ENCODE measurements around the gene GALNT6.

The GALNT6 gene

DNA sequence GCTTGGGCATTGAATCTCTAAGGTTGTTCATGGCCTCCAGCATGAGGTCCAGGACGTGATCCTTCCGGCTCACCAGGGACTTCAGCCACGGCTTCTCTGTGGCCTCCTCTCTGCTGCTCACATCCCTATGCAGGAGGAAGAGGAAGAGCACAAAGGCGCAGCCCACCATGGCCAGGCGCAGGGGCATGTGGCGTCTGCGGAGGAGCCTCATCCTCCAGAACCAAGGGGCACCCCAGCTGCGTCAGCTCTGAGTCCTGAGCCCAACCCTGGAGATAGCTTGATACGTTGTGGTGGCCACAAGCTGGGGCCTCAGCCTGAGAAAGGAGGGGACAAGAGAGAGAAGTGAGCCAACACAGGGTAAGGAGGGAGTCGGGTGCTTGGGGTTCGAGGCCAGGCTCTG, 11.6 kb downstream of the GALNT6 start:
- H3K27ac ChIP-seq (ENCODE audit: low read length), result no peak overlapping the region
- H3K36me3 ChIP-seq (ENCODE audit: control insufficient read depth in 2 of 2, insufficient read depth in 2 of 2, low read length in 2 of 2), result no peaks in the 10 kb centered on the region
- no peak overlapping the region for H3K9ac ChIP-seq (ENCODE audit: low read length in 2 of 2)
- no peaks in the 10 kb centered on the region for H3K27me3 ChIP-seq (ENCODE audit: control insufficient read depth in 1 of 2, insufficient read depth in 2 of 2, low read length in 2 of 2)
- peaks cover 5% of the 10 kb centered on the region for H3K4me1 ChIP-seq (ENCODE audit: control insufficient read depth, insufficient read depth, low read length)
- H3K9me3 ChIP-seq (ENCODE audit: control insufficient read depth in 2 of 2, low read length in 2 of 2), result no peaks in the 10 kb centered on the region
- H3K4me3 ChIP-seq (ENCODE audit: low read length in 2 of 2), result no peak overlapping the region

DNA sequence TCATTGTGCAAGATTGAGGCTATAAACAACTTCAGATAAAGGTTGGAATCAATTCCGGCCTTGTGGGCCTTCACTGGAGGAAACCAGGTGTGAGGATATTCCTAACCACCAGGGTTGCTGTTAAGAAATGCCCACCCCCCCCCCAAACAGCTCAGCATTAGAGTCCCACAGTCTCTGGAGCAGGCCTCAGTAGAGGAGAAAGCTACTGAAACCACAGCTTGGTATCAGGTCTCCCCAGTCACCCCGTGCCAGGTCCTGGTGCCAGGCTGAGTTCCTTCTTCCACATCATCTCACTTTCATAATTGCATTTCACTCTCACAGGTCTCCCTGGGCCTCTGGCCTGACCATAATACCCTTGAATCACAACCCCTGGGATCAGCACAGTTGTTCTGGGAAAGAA, 12.5 kb downstream of the GALNT6 start:
- Histone ChIP-seq H3K27me3 (ENCODE audit: control insufficient read depth in 1 of 2, insufficient read depth in 2 of 2, low read length in 2 of 2) (no peaks in the 10 kb centered on the region), H3K36me3 (ENCODE audit: control insufficient read depth in 2 of 2, insufficient read depth in 2 of 2, low read length in 2 of 2) (no peaks in the 10 kb centered on the region), H3K4me1 (ENCODE audit: control insufficient read depth, insufficient read depth, low read length) (peaks cover 5% of the 10 kb centered on the region), H3K9ac (ENCODE audit: low read length in 2 of 2) (no peak overlapping the region), H3K9me3 (ENCODE audit: control insufficient read depth in 2 of 2, low read length in 2 of 2) (no peaks in the 10 kb centered on the region), H3K4me3 (ENCODE audit: low read length in 2 of 2) (no peak overlapping the region), H3K27ac (ENCODE audit: low read length) (no peak overlapping the region)

DNA sequence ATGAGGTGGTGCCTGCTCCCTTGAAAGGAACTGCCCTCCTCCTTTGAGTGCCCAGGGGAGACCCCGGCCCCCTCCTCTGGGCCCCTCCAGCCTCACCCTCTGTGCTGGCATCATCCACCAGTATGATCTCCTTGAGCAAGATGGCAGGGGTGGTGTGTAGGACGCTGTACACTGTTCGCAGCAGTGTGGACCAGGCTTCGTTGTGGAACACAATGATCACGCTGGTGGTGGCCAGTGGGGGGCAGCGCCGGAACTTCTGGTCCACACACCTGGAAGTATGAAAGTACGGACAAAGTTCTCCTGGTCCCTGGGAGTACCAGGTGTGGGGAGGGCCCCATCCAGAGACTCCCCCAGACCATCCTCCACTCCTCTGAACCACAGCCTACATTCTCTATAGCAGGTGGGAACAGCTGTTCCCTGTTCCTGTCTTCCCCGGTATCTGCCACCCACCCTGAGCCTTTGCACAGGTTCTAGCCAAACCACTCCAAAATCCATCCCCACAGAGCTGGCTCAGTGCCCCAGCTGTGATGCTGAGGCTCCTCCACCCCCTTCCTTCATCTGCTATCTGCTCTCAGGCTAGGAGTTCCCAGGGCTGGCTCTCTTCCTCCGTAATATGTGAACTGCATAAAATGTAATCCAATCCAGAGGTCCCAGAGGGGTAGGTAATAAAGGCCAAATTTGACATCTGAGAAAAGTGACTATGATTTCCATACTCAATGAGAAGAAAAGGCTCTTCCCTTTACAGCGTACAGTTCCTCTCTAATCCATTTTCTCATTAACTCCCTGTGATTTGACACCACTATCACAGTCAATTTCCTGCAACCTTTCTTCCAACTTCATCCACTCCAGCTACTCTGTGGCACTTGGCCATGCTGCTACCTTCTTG, 13.9 kb downstream of the GALNT6 start:
- Histone ChIP-seq H3K36me3 (ENCODE audit: control insufficient read depth in 2 of 2, insufficient read depth in 2 of 2, low read length in 2 of 2) (no peaks in the 10 kb centered on the region), H3K4me1 (ENCODE audit: control insufficient read depth, insufficient read depth, low read length) (peaks cover 5% of the 10 kb centered on the region), H3K4me3 (ENCODE audit: low read length in 2 of 2) (no peak overlapping the region), H3K27ac (ENCODE audit: low read length) (no peak overlapping the region), H3K9ac (ENCODE audit: low read length in 2 of 2) (no peak overlapping the region), H3K27me3 (ENCODE audit: control insufficient read depth in 1 of 2, insufficient read depth in 2 of 2, low read length in 2 of 2) (no peaks in the 10 kb centered on the region), H3K9me3 (ENCODE audit: control insufficient read depth in 2 of 2, low read length in 2 of 2) (no peaks in the 10 kb centered on the region)

DNA sequence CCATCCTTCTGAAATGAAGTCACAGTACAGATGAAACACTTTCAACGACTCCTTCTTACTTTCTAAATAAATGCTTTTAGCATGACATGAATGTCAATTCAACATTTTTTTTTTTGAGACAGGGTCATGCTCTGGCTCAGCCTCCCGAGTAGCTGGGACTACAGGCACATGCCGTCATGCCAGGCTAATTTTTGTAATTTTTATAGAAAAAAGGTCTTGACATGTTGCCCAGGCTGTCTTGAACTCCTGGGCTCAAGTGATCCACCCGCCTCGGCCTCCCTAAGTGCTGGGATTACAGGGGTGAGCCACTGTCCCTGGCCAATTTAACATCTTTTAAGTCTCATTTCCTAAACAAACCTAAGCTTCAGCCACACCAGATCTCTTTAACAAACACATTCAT, 16.4 kb downstream of the GALNT6 start:
- Histone ChIP-seq H3K9me3 (ENCODE audit: control insufficient read depth in 2 of 2, low read length in 2 of 2) (no peaks in the 10 kb centered on the region), H3K36me3 (ENCODE audit: control insufficient read depth in 2 of 2, insufficient read depth in 2 of 2, low read length in 2 of 2) (no peaks in the 10 kb centered on the region), H3K27ac (ENCODE audit: low read length) (no peak overlapping the region)

DNA sequence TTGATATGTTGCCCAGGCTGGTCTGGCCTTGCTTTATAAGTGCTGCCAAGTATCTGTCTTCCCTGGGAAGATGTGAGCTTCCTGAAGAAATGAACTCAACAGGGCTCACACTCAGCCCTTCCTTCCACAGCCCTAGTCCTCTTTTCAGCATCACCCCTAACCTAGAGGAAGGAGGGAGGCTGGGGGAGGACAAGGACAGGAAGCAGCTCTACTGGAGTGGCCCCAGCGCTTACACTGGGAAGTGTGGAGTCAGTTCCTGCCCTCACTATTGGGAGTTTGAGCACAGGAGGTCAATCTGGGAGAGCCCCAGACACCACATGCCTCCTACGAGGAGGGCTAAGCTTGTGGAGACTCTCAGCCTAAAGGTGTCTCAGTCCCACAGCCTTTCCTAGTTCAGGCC, 16.8 kb downstream of the GALNT6 start:
- Histone ChIP-seq H3K9me3 (ENCODE audit: control insufficient read depth in 2 of 2, low read length in 2 of 2) (no peaks in the 10 kb centered on the region), H3K36me3 (ENCODE audit: control insufficient read depth in 2 of 2, insufficient read depth in 2 of 2, low read length in 2 of 2) (no peaks in the 10 kb centered on the region), H3K4me3 (ENCODE audit: low read length in 2 of 2) (no peak overlapping the region), H3K27me3 (ENCODE audit: control insufficient read depth in 1 of 2, insufficient read depth in 2 of 2, low read length in 2 of 2) (no peaks in the 10 kb centered on the region), H3K9ac (ENCODE audit: low read length in 2 of 2) (no peak overlapping the region), H3K4me1 (ENCODE audit: control insufficient read depth, insufficient read depth, low read length) (peaks cover 4% of the 10 kb centered on the region), H3K27ac (ENCODE audit: low read length) (no peak overlapping the region)

More for the DNA sequence above, 16.4 kb downstream of the GALNT6 start:
- H3K4me1 ChIP-seq (ENCODE audit: control insufficient read depth, insufficient read depth, low read length), result peaks cover 4% of the 10 kb centered on the region
- no peak overlapping the region for H3K4me3 ChIP-seq (ENCODE audit: low read length in 2 of 2)
- H3K27me3 ChIP-seq (ENCODE audit: control insufficient read depth in 1 of 2, insufficient read depth in 2 of 2, low read length in 2 of 2), result no peaks in the 10 kb centered on the region
- no peak overlapping the region for H3K9ac ChIP-seq (ENCODE audit: low read length in 2 of 2)

DNA sequence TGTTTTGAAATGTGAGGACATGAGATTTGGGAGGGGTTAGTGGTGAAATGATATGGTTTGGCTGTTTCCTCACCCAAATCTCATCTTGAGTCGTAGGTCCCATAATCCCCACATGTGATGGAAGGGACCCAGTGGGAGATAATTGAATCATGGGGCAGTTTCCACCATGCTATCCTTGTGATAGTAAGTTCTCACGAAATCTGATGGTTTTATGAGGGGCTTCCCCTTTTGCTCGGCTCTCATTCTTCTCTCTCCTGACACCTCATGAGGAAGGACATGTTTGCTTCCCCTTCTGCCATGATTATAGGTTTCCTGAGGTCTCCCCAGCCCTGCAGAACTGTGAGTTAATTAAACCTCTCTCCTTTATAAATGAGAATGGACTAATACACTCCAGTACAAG, 18.0 kb downstream of the GALNT6 start:
- Histone ChIP-seq H3K4me3 (ENCODE audit: low read length in 2 of 2) (no peak overlapping the region), H3K9ac (ENCODE audit: low read length in 2 of 2) (no peak overlapping the region), H3K4me1 (ENCODE audit: control insufficient read depth, insufficient read depth, low read length) (peaks cover 4% of the 10 kb centered on the region), H3K27me3 (ENCODE audit: control insufficient read depth in 1 of 2, insufficient read depth in 2 of 2, low read length in 2 of 2) (no peaks in the 10 kb centered on the region), H3K9me3 (ENCODE audit: control insufficient read depth in 2 of 2, low read length in 2 of 2) (no peaks in the 10 kb centered on the region), H3K36me3 (ENCODE audit: control insufficient read depth in 2 of 2, insufficient read depth in 2 of 2, low read length in 2 of 2) (no peaks in the 10 kb centered on the region), H3K27ac (ENCODE audit: low read length) (no peak overlapping the region)

DNA sequence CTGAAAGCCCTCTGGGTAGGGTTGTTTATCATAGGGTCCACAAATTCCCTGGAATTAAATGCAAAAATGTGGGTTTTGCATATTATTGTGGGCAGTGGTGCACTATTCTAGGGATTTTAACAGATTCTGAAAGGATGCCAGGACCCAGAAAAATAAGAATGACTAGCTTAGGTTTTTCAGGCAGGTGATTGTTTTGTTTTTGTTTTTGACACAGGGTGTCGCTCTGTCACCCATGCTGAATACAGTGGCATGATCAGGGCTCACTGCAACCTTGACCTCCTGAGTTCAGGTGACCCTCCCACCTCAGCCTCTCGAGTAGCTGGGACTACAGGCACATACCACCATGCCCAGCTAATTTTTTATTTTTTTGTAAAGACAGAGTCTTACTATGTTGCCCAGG, 19.2 kb downstream of the GALNT6 start:
- Histone ChIP-seq H3K36me3 (ENCODE audit: control insufficient read depth in 2 of 2, insufficient read depth in 2 of 2, low read length in 2 of 2) (no peaks in the 10 kb centered on the region), H3K4me1 (ENCODE audit: control insufficient read depth, insufficient read depth, low read length) (peaks cover 4% of the 10 kb centered on the region), H3K27ac (ENCODE audit: low read length) (no peak overlapping the region), H3K9ac (ENCODE audit: low read length in 2 of 2) (peak overlapping the region in 1 of 2 donors; percentile 1), H3K27me3 (ENCODE audit: control insufficient read depth in 1 of 2, insufficient read depth in 2 of 2, low read length in 2 of 2) (no peaks in the 10 kb centered on the region), H3K4me3 (ENCODE audit: low read length in 2 of 2) (no peak overlapping the region), H3K9me3 (ENCODE audit: control insufficient read depth in 2 of 2, low read length in 2 of 2) (no peaks in the 10 kb centered on the region)

DNA sequence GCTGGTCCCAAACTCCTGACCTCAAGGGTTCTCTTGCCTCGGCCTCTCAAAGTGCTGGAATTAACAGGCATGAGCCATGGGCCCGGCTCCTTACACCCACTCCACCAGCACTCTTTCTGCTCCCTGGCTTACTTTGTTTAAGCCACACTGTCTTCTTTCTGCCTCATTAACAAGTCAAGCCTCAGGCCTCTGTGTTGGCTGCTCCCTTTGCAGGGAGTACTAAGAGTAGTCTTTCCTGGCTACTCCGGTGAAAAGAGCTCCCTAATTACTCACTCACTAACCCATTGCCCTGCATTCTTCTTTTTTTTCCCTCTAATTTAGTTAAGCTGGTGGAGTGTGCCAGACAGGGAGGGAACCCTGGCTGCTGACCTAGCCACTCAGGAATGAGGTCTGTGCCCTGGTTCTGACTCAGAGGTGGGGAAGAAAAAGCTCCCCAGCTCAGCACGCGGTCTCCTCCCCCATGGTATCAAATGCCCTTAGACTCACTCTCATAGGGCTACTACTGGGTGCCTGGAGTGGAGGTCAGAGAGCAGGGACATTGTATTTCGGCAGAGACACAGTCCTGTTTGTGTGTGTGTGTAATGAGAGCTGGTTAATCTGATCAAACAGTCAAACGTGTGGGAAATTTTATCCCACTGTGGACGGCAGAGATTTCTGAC, 19.8 kb downstream of the GALNT6 start:
- Histone ChIP-seq H3K4me1 (ENCODE audit: control insufficient read depth, insufficient read depth, low read length) (peaks cover 4% of the 10 kb centered on the region), H3K4me3 (ENCODE audit: low read length in 2 of 2) (peak overlapping the region in 1 of 2 donors; percentile 44), H3K27me3 (ENCODE audit: control insufficient read depth in 1 of 2, insufficient read depth in 2 of 2, low read length in 2 of 2) (no peaks in the 10 kb centered on the region), H3K27ac (ENCODE audit: low read length) (no peak overlapping the region), H3K36me3 (ENCODE audit: control insufficient read depth in 2 of 2, insufficient read depth in 2 of 2, low read length in 2 of 2) (no peaks in the 10 kb centered on the region), H3K9me3 (ENCODE audit: control insufficient read depth in 2 of 2, low read length in 2 of 2) (no peaks in the 10 kb centered on the region), H3K9ac (ENCODE audit: low read length in 2 of 2) (peak overlapping the region in 1 of 2 donors; percentile 1)

DNA sequence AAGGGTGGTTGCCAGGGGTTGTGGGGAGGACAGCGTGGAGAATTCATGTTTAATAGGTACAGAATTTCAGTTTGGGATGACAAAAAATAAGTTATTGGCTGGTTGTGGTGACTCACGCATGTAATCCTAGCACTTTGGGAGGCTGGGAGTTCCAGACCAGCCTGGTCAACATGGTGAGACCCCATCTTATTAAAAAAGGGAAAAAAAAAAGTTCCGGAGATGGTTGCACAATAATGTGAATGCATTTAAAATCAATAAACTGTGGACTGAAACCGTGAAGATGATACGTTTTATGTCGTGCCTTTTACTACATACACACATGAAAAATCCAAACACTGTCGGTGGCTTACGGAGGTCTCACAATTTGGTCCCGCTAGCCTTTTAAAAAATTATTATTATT, 20.5 kb downstream of the GALNT6 start:
- H3K4me3 ChIP-seq (ENCODE audit: low read length in 2 of 2), result no peak overlapping the region
- no peak overlapping the region for H3K27ac ChIP-seq (ENCODE audit: low read length)
- peaks cover 4% of the 10 kb centered on the region for H3K4me1 ChIP-seq (ENCODE audit: control insufficient read depth, insufficient read depth, low read length)
- no peaks in the 10 kb centered on the region for H3K36me3 ChIP-seq (ENCODE audit: control insufficient read depth in 2 of 2, insufficient read depth in 2 of 2, low read length in 2 of 2)
- no peaks in the 10 kb centered on the region for H3K9me3 ChIP-seq (ENCODE audit: control insufficient read depth in 2 of 2, low read length in 2 of 2)
- H3K27me3 ChIP-seq (ENCODE audit: control insufficient read depth in 1 of 2, insufficient read depth in 2 of 2, low read length in 2 of 2), result no peaks in the 10 kb centered on the region
- H3K9ac ChIP-seq (ENCODE audit: low read length in 2 of 2), result no peak overlapping the region

DNA sequence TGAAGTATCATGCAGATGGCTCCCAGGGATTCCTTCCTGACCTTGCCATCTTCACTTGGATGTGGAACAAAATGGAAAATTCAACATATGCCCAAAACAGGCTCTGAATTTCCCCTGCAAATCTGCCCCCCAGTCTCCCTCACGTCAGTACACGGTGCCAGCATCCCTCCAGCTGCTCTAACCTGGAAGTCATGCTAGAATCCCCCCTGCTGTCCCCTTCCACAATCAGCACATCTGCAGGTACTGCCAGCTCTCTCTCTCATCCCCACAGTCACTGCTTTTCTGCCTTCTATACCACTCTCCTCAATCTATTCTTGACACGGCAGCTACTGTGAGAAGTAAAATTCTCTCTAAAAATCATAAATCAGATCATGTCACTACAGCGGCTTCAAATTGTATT, 21.6 kb downstream of the GALNT6 start:
- H3K9ac ChIP-seq (ENCODE audit: low read length in 2 of 2), result no peak overlapping the region
- H3K27ac ChIP-seq (ENCODE audit: low read length), result no peak overlapping the region
- H3K36me3 ChIP-seq (ENCODE audit: control insufficient read depth in 2 of 2, insufficient read depth in 2 of 2, low read length in 2 of 2), result no peaks in the 10 kb centered on the region

More for the DNA sequence above, 21.6 kb downstream of the GALNT6 start:
- H3K4me1 ChIP-seq (ENCODE audit: control insufficient read depth, insufficient read depth, low read length), result peaks cover 4% of the 10 kb centered on the region
- no peaks in the 10 kb centered on the region for H3K27me3 ChIP-seq (ENCODE audit: control insufficient read depth in 1 of 2, insufficient read depth in 2 of 2, low read length in 2 of 2)
- H3K4me3 ChIP-seq (ENCODE audit: low read length in 2 of 2), result no peak overlapping the region
- H3K9me3 ChIP-seq (ENCODE audit: control insufficient read depth in 2 of 2, low read length in 2 of 2), result no peaks in the 10 kb centered on the region
